Muscle of leg (tissue), 11 donors: Measurements from ENCODE around the gene TF. TPM values are rescaled to one million over a fixed set of nuclear protein-coding genes. Genes with fewer than 3 reads are reported as not detected.
"Not testable (repeated sequence)": the region's sequence is repeated elsewhere in the genome, so short reads cannot be mapped to it uniquely, and the experiment has no call there.

Source experiments
- DNase-seq: peaks from one replicate; pipeline ENCODE4 v3.0.0; 2013
- H3K27ac ChIP-seq: one replicate; pipeline ENCODE4 v1.5.1; 2013; ENCODE audit warnings: mild to moderate bottlenecking, low read length, control low read depth
- H3K27me3 ChIP-seq: one replicate; pipeline ENCODE4 v1.6.1; 2013; ENCODE audit warnings: low read length; ENCODE audit not compliant: control insufficient read depth, insufficient read depth
- H3K36me3 ChIP-seq: one replicate; pipeline ENCODE4 v1.6.1; 2013; ENCODE audit warnings: low read length; ENCODE audit not compliant: control insufficient read depth, insufficient read depth
- H3K4me1 ChIP-seq: one replicate; pipeline ENCODE4 v1.6.1; 2013; ENCODE audit warnings: low read length; ENCODE audit not compliant: control insufficient read depth, insufficient read depth
- H3K4me3 ChIP-seq: one replicate; pipeline ENCODE4 v1.5.1; 2013; ENCODE audit warnings: low read length, control low read depth
- H3K9me3 ChIP-seq: replicated peaks from 2 replicates; pipeline ENCODE4 v1.6.1; 2013; ENCODE audit warnings: low read depth, low read length; ENCODE audit not compliant: control insufficient read depth
- WGBS: methylation state at CpG from one replicate; pipeline ENCODE4 v1.1.5; 2013; ENCODE audit warnings: missing lambda C conversion rate; ENCODE audit not compliant: insufficient coverage; 5-methylcytosine and 5-hydroxymethylcytosine counted together
- polyA plus RNA-seq, 8 donors: library from polyadenylated mRNA; unstranded; fragments of 120-200 nt; gene quantifications; one replicate each; pipeline versions ENCODE4 v1.2.1 to v1.2.3, GENCODE V29; 2013; ENCODE audit warnings: inconsistent platforms in 1 of 8, low replicate concordance in 1 of 8; ENCODE audit not compliant: insufficient read length in 8 of 8, insufficient read depth in 1 of 8
- total RNA-seq: library from RNA; stranded (reverse); fragments of 120-200 nt; gene quantifications from one replicate; pipeline ENCODE4 v1.2.4, GENCODE V29; 2013

Gene TF
- total and polyA plus RNA-seq, 9 donors: 1.2 to 27.3 (median 4.1) TPM

DNA sequence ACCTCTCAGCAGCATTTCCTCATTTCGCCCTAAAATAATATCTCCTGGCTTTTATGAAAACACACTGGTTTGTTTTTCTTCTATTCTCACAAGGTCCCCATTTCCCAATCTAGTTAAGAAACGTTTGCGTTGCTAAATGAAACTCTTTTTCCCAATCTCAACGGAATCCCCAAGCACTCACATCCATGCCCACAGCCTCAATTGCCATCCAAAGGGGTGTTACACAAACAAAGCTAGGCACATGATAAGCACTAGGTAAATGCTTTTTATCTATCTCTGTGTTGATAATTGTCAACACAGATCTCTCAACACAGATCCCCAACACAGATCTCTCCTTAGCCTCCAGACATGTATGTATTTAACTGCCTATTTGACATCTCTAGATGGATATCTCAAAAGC lies 35.2 kb upstream of the TF start:
- H3K27me3 ChIP-seq: no peaks in the 10 kb centered on the region
- H3K4me3 ChIP-seq: no peak overlapping the region
- 69% methylated on average over 3 of the region's 4 CpGs for WGBS
- DNase-seq: no peak
- no peak overlapping the region for H3K27ac ChIP-seq
- no peaks in the 10 kb centered on the region for H3K36me3 ChIP-seq
- no peaks in the 10 kb centered on the region for H3K4me1 ChIP-seq
- H3K9me3 ChIP-seq: no peaks in the 10 kb centered on the region

- WGBS: 96% methylated on average over 4 of the region's 5 CpGs
- Histone ChIP-seq H3K27me3 (no peaks in the 10 kb centered on the region), H3K27ac (no peak overlapping the region), H3K4me1 (no peaks in the 10 kb centered on the region), H3K36me3 (no peaks in the 10 kb centered on the region), H3K4me3 (no peak overlapping the region), H3K9me3 (no peaks in the 10 kb centered on the region)
- no peak for DNase-seq
These were observed 34.2 kb upstream of the TF start for GRCh38 chr3:133712017-133712416.

DNA sequence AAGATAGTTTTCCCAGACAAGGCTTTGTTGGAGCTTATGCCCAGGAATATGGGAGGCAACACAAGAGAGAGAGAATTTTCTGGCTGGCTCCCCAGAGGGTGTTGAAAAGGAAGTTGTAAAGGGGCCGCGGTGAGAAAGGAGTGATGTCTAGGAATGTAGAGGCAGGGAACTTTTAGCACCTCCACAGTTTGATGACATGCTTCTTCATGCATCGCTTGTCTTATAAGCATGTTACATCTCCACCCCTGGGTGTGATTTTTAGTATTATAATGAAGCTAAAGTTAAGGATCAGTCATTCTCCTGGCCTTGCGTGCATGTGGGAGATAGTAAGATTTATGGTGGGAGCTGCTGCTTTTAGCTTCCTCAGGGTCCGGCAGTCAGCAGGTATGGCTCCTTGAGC lies 32.8 kb upstream of the TF start:
- Histone ChIP-seq H3K4me1 (no peaks in the 10 kb centered on the region), H3K4me3 (no peak overlapping the region), H3K9me3 (no peaks in the 10 kb centered on the region), H3K27ac (no peak overlapping the region), H3K36me3 (no peaks in the 10 kb centered on the region), H3K27me3 (no peaks in the 10 kb centered on the region)
- no peak for DNase-seq
- 90% methylated on average over 2 of the region's 5 CpGs for whole genome bisulfite sequencing

- Histone ChIP-seq H3K4me1 (no peaks in the 10 kb centered on the region), H3K27me3 (no peaks in the 10 kb centered on the region), H3K36me3 (no peaks in the 10 kb centered on the region), H3K4me3 (no peak overlapping the region), H3K27ac (no peak overlapping the region), H3K9me3 (peaks cover 4% of the 10 kb centered on the region)
- WGBS: no CpG with 5 or more reads among the region's 3 CpGs
- DNase-seq: no peak
These were observed 28.8 kb upstream of the TF start for GRCh38 chr3:133717424-133717823.

- Histone ChIP-seq H3K4me1 (no peaks in the 10 kb centered on the region), H3K4me3 (no peak overlapping the region), H3K27me3 (no peaks in the 10 kb centered on the region), H3K27ac (no peak overlapping the region), H3K9me3 (peaks cover 4% of the 10 kb centered on the region), H3K36me3 (no peaks in the 10 kb centered on the region)
- DNase-seq: no peak
These were observed 23.3 kb upstream of the TF start for GRCh38 chr3:133722935-133723334.

DNA sequence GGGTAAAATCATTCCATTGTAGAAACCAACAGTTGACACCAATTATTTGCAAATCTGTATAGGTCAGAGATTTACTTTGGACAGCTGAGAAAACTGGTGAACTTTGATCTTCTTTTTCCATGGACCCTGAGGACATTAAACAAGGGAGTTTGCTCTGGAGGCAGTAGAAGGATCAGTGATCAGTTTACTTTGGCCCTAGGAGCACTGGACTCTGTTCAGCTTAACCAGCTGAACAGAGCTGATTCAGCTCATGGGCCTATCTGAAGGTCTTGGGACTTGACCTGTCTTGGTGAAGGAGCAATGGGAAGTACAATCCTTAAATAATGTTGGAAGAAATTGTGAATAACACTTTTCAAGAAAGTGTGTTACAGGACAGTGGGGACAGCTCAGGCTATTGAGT lies 15.2 kb upstream of the TF start:
- Histone ChIP-seq H3K4me1 (no peaks in the 10 kb centered on the region), H3K27me3 (no peaks in the 10 kb centered on the region), H3K36me3 (no peaks in the 10 kb centered on the region), H3K9me3 (peaks cover 4% of the 10 kb centered on the region), H3K27ac (no peak overlapping the region), H3K4me3 (no peak overlapping the region)
- DNase-seq: no peak

- H3K4me1 ChIP-seq, H3K4me3 ChIP-seq, DNase-seq, H3K27me3 ChIP-seq, H3K9me3 ChIP-seq, H3K36me3 ChIP-seq, H3K27ac ChIP-seq: not testable (repeated sequence)
- no CpG with 5 or more reads among the region's 6 CpGs for WGBS
These were observed 14.0 kb upstream of the TF start for GRCh38 chr3:133732231-133732630.

- no peak overlapping the region for H3K27ac ChIP-seq
- H3K9me3 ChIP-seq: peaks cover 4% of the 10 kb centered on the region
- no peak for DNase-seq
- WGBS: 50% methylated on average over 1 of the region's 4 CpGs
- H3K36me3 ChIP-seq: no peaks in the 10 kb centered on the region
- H3K4me1 ChIP-seq: no peaks in the 10 kb centered on the region
- no peaks in the 10 kb centered on the region for H3K27me3 ChIP-seq
- H3K4me3 ChIP-seq: no peak overlapping the region
These were observed 13.0 kb upstream of the TF start for GRCh38 chr3:133733226-133733625.

GRCh38 chr3:133734305-133734704 lies 11.9 kb upstream of the TF start:
- DNase-seq: no peak
- Histone ChIP-seq H3K4me1 (no peaks in the 10 kb centered on the region), H3K27ac (no peak overlapping the region), H3K9me3 (peaks cover 4% of the 10 kb centered on the region), H3K4me3 (no peak overlapping the region), H3K36me3 (no peaks in the 10 kb centered on the region), H3K27me3 (no peaks in the 10 kb centered on the region)
- WGBS: no CpG with 5 or more reads among the region's 1 CpG

- WGBS: no CpG with 5 or more reads among the region's 9 CpGs
- DNase-seq: no peak
- Histone ChIP-seq H3K27ac (no peak overlapping the region), H3K4me1 (peaks cover 10% of the 10 kb centered on the region), H3K27me3 (peaks cover 27% of the 10 kb centered on the region), H3K9me3 (no peaks in the 10 kb centered on the region), H3K4me3 (no peak overlapping the region), H3K36me3 (no peaks in the 10 kb centered on the region)
These were observed 3.7 kb upstream of the TF start for GRCh38 chr3:133742351-133743091.

GRCh38 chr3:133744241-133744640 lies 2.0 kb upstream of the TF start:
- DNase-seq: no peak
- no peaks in the 10 kb centered on the region for H3K9me3 ChIP-seq
- H3K4me3 ChIP-seq: no peak overlapping the region
- H3K4me1 ChIP-seq: peaks cover 10% of the 10 kb centered on the region
- H3K27ac ChIP-seq: no peak overlapping the region
- peaks cover 34% of the 10 kb centered on the region for H3K27me3 ChIP-seq
- WGBS: 88% methylated on average over 4 of the region's 5 CpGs
- no peaks in the 10 kb centered on the region for H3K36me3 ChIP-seq
